Measurements from ENCODE around the gene UBE2D1.

The UBE2D1 gene

DNA sequence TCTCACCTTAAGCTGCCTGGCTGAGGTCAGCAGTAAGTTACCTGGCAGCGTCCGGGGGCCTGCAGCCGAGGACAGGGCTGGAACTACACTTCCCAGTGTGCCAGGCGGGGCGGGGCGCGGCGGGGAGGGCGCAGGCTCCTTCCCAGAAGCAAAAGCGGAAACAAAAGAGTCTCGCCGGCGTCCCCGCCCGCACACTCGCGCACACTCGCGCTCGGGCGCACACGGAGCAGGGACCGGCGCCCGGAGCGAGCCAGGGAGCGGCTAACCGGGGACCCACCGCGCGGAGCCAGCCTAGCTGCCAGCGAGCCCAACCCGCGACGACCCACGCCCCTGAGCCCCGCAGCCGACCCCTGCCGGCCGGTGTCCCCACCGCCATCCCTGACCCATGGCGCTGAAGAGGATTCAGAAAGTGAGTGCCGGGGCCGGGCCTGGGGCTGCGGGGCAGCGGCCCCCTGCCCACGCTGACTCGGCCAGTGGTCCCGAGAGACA, at the start of gene UBE2D1:
TSS of gene UBE2D1 (plus strand) at position 190 of the 489 bp plus-strand sequence. CDS start at position 386, 196 bp downstream.
- no peak for DNase-seq (ENCODE audit: low read depth)
- H3K4me3 ChIP-seq (ENCODE audit: low read depth, low read length): peak within 1 kb of the TSS; percentile 98

DNA sequence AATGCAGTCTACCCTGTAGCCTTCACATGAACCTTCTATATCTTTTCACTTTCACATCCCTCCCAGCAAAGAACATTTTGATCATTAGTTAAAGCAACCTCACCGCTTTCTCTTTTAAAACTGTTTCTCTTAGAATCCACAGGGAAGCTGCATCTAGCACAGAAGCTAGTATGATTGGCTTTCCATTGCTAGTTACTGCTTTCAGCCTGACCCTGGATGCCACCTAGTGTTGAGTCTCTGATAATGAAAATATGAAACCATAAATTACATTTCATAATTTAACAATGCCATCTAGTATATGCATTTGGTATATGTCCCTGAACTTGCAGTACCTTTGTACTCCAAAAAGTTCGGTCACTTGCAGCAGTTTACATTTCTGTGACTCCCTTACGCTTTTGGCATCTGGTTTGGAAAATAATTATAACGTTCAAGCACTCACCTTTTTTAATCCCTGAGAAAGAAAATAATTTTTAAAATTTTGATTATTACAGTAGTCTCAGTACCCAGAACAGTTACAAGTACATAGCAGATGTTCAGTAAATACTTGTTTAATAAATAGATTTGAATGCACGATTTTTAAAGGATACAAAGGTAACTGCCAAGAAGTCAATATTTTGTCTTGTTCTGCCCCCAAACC, 43.1 kb upstream of the UBE2D1 start:
- no peak for DNase-seq (ENCODE audit: low read depth)
- no peak overlapping the region for H3K4me3 ChIP-seq (ENCODE audit: low read depth, low read length)

DNA sequence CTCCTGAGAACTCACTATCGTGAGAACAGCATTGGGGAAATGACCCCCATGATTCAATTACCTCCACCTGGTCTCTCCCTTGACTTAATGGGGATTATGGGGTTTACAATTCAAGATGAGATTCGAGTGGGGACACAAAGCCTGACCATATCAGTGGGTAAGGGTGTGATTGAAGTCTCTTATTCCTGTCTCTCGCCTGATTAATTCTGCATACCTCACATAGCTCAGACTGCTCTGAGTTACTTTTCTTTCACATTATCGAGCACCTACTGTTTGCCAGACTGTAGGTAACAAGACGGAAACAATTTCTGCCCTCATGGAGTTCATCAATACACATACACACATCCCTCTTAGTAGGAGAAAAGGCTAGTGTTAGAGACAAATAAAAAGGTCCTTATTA, 40.8 kb upstream of the UBE2D1 start:
- H3K4me3 ChIP-seq (ENCODE audit: low read depth, low read length): no peak overlapping the region
- no peak for DNase-seq (ENCODE audit: low read depth)

DNA sequence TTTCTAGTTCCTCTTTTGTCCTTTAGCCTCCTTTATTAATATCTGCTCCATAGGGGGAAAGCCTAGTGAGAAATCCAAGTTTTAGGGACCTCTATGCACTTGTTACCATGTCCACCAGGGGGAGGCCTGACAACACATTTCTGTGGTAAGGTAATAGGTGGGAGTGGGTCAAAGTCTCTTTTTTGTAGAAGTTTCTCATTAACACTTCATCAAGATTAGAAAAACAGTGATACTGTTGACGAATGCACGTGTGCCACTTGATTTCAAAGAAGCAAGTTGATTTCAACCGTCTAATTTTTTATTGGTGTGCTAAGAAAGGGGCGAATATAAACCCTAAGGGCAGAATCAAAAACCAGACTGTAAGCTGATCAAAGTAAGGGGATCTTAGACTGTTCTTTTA, 35.2 kb upstream of the UBE2D1 start:
- DNase-seq (ENCODE audit: low read depth): no peak
- no peak overlapping the region for H3K4me3 ChIP-seq (ENCODE audit: low read depth, low read length)

DNA sequence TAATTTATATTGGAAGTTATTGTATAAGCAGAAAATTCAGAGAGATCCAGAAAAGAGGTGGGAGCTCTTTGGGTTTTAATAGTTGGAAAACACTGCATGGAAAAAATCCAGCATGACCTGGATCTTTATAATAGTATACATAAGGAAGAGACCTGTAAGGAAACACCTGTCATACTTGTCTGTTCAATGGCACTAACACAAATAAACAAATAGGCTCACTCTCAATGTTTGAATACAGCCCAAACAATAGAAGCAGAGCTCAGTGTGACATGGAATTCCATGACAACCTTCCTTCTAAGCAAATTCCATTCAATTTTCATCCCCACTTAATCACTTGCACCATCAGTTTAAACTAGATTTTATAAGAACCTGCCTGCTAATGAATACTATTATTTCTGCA, 34.1 kb upstream of the UBE2D1 start:
- H3K4me3 ChIP-seq (ENCODE audit: low read depth, low read length): no peak overlapping the region
- no peak for DNase-seq (ENCODE audit: low read depth)

DNA sequence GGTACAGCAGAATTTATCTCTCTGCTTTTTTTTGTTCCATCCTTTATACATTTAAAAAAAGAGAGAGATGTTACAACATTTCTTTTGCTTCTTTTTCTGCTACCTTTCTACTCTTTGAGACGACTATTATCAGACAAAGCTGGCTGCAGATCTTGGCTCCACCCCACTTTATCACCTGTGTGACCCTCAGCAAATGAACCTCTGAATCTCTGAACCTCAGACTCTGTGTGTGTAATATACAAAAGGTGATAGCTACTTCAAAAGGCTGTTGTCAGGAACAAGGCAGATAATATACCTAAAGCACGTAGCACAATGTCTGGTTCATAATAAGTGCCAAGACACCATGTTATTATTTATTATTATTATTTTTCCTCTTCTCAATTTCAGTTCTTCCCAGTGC, 32.6 kb upstream of the UBE2D1 start:
- DNase-seq (ENCODE audit: low read depth): no peak

DNA sequence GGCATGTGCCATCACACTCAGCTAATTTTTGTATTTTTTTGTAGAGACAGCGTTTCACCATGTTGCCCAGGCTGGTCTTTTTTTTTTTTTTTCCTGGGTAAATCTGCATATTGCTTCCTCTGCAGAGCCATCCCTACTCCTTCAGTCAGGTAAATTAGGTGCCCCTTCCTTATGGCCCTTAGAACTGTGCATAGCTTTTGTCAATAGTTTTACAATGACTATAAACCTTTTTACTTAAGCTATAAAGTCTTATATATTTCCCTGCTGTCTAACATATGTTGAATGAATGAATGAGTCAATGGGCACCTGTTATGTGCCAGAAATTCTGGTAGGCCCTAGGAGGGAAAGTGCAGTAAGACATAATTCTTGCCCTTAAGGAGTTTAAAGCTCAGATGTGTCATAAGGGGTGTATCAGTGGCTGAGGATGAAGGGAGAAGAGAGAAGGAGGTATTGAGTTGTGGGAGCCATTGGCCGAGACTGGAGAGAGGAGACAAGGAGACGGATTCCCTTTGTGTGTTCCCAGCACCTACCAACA, 30.6 kb upstream of the UBE2D1 start:
- DNase-seq (ENCODE audit: low read depth): no peak
- H3K4me3 ChIP-seq (ENCODE audit: low read depth, low read length): no peak overlapping the region

More for the DNA sequence above, 32.6 kb upstream of the UBE2D1 start:
- no peak overlapping the region for H3K4me3 ChIP-seq (ENCODE audit: low read depth, low read length)

DNA sequence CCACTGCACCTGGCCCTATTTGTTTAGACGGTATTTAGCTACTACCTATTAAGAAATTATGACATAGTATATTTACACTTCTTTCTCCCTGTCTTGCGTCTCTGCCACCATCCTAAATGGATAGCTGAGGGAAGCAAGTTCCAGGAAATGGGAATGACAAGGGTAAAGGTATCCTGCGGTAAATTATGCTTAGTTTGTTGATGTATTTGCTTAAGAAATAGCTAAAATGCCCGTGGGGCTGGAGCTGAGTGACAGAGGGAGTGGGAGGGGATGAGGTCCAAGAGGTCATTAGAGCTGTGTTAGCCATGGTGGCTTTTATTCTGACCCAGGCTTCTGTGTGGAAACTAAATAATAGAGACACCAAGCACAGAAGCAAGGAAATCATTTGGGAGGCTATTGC, 29.0 kb upstream of the UBE2D1 start:
- H3K4me3 ChIP-seq (ENCODE audit: low read depth, low read length): no peak overlapping the region
- DNase-seq (ENCODE audit: low read depth): no peak

DNA sequence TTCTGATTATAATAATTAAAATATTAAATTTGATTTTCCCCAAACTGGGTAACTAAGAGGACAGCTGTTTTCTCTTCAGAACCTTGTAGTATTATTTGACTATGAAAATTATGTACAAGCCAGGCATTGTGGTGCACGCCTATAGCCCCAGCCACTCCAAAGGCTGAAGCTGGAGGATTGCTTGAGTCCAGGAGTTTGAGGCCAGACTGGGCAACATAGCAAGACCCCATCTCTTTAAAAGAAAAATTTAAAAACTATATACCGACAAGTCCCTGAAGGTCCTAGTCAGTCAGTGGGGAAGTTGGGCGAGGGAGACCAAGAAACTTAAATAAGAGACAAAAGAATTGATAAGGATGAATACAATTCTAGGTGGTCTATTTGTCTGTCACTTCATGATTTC, 27.1 kb upstream of the UBE2D1 start:
- DNase-seq (ENCODE audit: low read depth): no peak
- no peak overlapping the region for H3K4me3 ChIP-seq (ENCODE audit: low read depth, low read length)

DNA sequence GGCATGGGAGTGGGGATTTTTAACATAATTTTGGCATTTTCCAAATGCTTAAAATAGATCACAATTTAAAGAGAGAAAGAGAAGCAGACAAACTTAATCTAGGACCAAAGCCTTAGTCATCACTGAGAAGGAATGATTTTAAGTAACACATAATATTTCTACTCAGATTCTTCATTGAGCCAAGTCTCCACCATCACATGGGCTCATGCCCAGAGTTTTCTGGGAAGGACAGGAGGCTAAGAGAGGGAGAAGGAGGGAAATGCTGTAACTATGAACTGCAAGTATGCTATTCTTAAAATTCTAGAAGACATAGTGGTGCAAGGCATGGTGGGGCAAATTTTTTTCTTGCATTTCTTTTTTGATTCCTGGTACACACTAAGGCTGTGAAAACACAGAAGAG, 23.8 kb upstream of the UBE2D1 start:
- H3K4me3 ChIP-seq (ENCODE audit: low read depth, low read length): no peak overlapping the region
- DNase-seq (ENCODE audit: low read depth): no peak

DNA sequence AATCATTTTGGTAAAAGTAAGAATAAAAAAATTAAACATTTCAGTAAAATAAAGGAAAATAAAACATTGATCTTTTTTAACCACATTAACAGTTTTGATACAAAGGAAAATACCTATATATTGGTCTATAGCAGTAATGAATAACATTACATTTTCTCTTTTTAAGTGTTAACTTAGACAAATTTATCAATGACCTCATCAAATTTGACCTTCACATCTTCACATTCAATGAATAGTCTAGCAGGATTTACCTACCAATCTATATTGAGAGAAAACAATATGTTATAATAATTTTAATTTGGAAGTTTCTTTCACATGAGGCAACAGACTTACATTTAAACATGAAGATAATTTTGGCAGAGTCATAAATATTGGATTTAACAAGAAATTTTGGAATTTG, 17.9 kb upstream of the UBE2D1 start:
- no peak overlapping the region for H3K4me3 ChIP-seq (ENCODE audit: low read depth, low read length)
- DNase-seq (ENCODE audit: low read depth): no peak

DNA sequence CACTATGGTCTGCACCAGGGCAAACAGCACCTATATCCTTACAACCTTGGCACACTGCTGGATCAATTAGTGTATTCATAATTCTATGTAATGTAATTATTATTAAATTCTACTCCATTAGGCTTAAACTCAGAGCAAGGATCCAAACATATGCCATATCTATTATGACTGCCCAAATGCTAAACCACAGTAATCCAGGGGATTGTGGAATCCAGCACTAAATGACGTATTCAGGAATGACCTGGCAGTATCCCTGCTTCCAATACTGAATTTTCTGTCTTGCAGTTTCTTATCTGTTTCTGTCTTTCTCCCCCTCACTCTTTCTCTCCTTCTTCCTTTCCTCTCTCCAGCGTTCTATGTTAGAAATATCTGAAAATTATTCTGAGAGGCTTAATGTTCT, 16.5 kb upstream of the UBE2D1 start:
- DNase-seq (ENCODE audit: low read depth): no peak
- no peak overlapping the region for H3K4me3 ChIP-seq (ENCODE audit: low read depth, low read length)

DNA sequence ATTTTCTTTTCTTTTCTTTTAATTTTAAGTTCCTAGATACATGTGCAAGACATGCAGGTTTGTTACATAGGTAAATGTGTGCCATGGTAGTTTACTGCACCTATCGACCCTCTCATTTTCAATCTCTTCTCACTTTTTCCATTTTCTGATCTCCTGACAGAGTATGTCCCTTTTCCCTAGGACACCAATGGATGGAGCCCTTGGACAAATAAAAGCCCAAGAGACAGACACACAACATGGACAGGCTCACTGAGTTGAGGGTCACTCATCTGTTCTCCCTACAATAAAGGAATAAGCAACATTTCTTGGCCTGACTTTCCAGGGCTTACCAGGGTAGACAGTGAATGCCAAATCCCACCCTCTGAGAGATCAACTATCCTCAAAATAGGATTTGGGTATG, 15.2 kb upstream of the UBE2D1 start:
- no peak for DNase-seq (ENCODE audit: low read depth)

DNA sequence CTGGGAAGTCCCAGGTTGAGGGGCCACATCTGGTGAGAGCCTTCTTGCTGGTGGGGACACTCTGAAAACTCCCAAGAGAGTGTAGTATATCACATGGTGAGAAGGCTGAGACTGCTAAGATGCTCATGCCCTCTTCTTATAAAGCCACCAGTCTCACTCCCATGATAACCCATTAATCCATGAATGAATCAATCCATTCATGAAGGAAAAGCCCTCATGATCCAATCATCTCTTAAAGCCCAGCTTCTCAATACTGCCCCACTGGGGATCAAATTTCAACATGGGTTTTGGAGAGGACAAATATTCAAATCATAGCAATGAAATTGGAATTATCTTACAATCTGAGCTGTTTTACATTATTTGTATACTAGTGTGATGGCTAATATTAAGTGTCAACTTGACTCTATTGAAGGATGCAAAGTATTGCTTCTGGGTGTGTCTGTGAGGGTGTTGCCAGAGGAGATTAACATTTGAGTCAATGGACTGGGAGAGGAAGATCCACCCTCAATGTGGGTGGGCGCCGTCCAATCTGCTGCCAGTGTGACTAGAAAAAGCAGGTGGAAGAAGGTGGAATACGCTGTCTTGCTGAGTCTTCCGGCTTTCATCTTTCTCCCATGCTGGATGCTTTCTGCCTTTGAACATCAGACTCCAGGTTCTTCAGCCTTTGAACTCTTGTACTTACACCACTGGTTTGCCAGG, 14.3 kb upstream of the UBE2D1 start:
- H3K4me3 ChIP-seq (ENCODE audit: low read depth, low read length): no peak overlapping the region
- DNase-seq (ENCODE audit: low read depth): no peak

More for the DNA sequence above, 15.2 kb upstream of the UBE2D1 start:
- H3K4me3 ChIP-seq (ENCODE audit: low read depth, low read length): no peak overlapping the region

DNA sequence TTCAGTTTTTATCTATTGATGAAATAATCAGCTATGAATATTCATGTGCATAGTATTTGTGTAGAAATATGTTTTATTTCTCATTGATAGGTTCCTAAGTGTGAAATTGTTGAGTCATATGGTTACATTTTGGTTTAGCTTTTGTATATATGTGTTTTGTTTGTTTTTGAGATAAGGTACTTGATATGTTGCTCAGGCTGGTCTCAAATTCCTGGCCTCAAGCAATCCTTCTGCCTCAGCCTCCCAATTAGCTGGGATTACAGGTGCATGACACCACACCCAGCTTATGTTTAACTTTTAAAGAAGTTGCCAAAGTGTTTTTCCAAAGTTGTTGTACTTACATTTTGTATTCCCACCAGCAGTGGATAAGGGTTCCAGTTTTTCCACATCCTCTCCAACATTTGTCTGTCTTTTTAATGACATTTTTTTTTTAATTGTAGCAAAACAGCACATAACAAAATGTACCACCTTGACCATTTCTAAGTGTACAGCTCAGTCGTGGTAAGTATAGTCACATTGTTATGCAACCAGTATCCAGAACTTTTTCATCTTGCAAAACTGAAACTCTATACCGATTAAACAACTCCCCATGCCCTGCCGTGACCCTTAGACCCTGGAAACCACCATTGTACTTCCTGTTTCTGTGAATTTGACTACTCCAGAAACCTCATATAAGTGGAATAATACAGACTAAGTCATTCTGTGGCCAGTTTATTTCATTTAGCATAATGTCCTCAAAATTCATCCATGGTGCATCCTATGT, 12.6 kb upstream of the UBE2D1 start:
- H3K4me3 ChIP-seq (ENCODE audit: low read depth, low read length): no peak overlapping the region
- DNase-seq (ENCODE audit: low read depth): no peak

DNA sequence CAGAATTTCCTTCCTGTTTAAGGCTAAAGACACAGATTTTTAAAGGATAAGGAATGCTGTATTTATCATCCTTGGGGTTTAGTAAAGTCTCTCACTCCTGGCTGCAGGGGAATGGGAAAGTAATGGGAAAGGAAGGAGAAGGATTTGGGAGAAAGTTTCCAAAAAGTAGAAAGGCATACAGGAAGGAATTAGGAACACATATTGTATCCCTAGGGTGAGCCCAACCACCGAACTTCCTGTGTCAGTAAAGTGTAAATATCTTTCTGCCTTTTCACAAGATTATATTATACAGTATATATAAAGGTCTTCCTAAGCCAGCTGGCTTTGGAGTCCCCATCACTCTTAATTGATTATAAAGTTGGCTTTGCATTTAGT, 12.0 kb upstream of the UBE2D1 start:
- H3K4me3 ChIP-seq (ENCODE audit: low read depth, low read length): no peak overlapping the region
- DNase-seq (ENCODE audit: low read depth): no peak

DNA sequence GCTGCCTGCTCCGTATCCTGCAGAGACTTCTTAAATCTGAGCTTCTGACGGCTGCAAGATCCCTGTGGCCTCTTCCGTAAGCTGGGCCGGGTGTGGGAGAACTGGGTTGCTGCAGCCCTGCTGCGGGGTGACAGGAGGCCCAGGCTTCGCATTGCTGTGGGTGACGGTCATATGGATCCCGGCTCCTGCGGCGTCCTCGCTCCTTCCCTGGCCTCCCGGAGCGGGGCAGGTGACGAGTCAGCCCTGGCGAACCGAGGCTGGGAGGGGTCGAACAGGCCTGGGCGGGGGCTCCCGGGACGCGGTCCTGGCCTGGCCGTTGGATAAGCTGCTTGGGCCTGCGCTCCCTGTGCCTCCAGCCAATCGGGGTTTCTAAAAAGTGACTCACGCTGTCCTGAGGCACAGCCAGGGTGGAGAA, 7.8 kb upstream of the UBE2D1 start:
- peak overlapping the region; percentile 41 for H3K4me3 ChIP-seq (ENCODE audit: low read depth, low read length)
- no peak for DNase-seq (ENCODE audit: low read depth)

DNA sequence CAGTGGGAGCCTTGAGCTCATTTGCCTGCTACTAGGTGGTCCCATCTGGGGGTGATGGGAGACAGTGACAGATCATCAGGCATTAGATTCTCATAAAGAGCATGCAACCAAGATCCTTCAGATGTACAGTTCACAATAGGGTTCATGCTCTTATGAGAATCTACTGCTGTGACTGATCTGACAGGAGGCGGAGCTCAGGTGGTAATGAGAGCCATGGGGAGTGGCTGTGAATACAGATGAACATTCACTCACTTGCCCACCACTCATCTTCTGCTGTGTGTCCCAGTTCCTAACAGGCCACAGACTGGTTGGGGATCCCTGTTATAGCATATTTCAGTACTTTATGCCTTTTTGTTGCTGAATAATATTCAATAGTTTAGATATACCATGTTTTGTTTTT, 6.6 kb upstream of the UBE2D1 start:
- H3K4me3 ChIP-seq (ENCODE audit: low read depth, low read length): no peak overlapping the region
- no peak for DNase-seq (ENCODE audit: low read depth)

DNA sequence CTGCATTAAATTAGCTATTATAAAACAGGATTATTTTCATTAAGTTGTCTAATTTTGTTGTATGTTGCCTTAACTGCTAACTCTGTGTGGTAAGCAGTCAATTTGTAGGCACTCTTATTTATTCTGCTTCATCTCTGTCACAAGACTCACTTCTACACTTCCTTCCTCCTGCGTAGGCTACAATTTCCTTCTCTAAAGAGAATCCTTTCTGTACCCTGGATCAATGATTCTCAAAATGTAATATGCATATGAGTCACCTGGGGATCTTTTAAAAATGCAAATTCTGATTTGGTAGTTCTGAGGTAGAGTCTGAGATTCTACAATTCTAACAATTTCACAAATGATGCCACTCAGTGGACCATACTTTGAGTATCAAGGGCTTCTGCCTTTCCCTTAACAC, 4.4 kb upstream of the UBE2D1 start:
- H3K4me3 ChIP-seq (ENCODE audit: low read depth, low read length): no peak overlapping the region
- no peak for DNase-seq (ENCODE audit: low read depth)

DNA sequence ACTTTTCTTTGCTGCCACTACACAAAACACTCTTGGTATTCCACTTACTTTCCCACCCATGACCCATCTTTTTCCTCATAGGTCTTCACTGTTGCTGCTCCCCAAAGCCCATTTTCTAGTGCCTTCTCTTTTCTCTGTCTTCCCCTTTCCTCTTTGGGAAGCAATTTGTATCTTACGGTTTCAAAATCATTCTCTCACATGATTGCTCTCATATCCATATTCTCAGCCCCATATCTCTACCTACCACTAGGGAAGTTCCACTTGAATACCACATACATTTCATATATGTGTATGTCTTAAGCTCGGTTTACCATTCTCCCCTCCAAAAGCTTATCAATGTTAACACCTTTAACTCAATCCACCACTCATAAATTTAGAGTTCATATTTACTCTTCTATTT, 3.2 kb upstream of the UBE2D1 start:
- DNase-seq (ENCODE audit: low read depth): no peak
- H3K4me3 ChIP-seq (ENCODE audit: low read depth, low read length): no peak overlapping the region
